Ishikawa (cell line): ENCODE results near the gene SRC.

Source experiments
- CEBPB ChIP-seq: IDR thresholded peaks from 2 replicates; pipeline ENCODE4 v1.6.1; 2012
- CREB1 ChIP-seq: IDR thresholded peaks from 2 replicates; pipeline ENCODE4 v1.6.1; 2012; ENCODE audit warnings: low read depth
- EGR1 ChIP-seq: IDR thresholded peaks from 2 replicates; pipeline ENCODE4 v1.6.1; 2012
- EP300 ChIP-seq: IDR thresholded peaks from 2 replicates; pipeline ENCODE4 v1.6.1; 2012; ENCODE audit warnings: borderline replicate concordance
- FOXM1 ChIP-seq: IDR thresholded peaks from 2 replicates; pipeline ENCODE4 v1.6.1; 2012; ENCODE audit warnings: low read depth, borderline replicate concordance
- MAX ChIP-seq: IDR thresholded peaks from 2 replicates; pipeline ENCODE4 v1.6.1; 2012
- NFIC ChIP-seq: IDR thresholded peaks from 2 replicates; pipeline ENCODE4 v1.6.1; 2012
- RAD21 ChIP-seq: IDR thresholded peaks from 2 replicates; pipeline ENCODE4 v1.6.1; 2012; ENCODE audit warnings: low read depth
- REST ChIP-seq: IDR thresholded peaks from 2 replicates; pipeline ENCODE4 v1.6.1; 2012; ENCODE audit warnings: low read depth, mild to moderate bottlenecking
- TAF1 ChIP-seq: IDR thresholded peaks from 2 replicates; pipeline ENCODE4 v1.6.1; 2012; ENCODE audit warnings: low read depth, mild to moderate bottlenecking
- TCF12 ChIP-seq: IDR thresholded peaks from 2 replicates; pipeline ENCODE4 v1.6.1; 2012; ENCODE audit warnings: low read depth
- TEAD4 ChIP-seq: IDR thresholded peaks from 2 replicates; pipeline ENCODE4 v1.6.1; 2012
- USF1 ChIP-seq: IDR thresholded peaks from 2 replicates; pipeline ENCODE4 v1.6.1; 2012
- YY1 ChIP-seq: IDR thresholded peaks from 2 replicates; pipeline ENCODE4 v1.6.1; 2012; ENCODE audit warnings: low read depth
- ZBTB7A ChIP-seq: IDR thresholded peaks from 2 replicates; pipeline ENCODE4 v1.6.1; 2012; ENCODE audit warnings: low read depth

The SRC gene

GRCh38 chr20:37340998-37341397 lies 4.9 kb upstream of the SRC start:
- TF ChIP-seq ZBTB7A (no peak), REST (no peak), NFIC (no peak), MAX (no peak), CEBPB (no peak), CREB1 (no peak), EP300 (no peak), TCF12 (no peak), EGR1 (no peak)

GRCh38 chr20:37341632-37342031 lies 4.3 kb upstream of the SRC start:
- no peak for TF ChIP-seq MAX
- TF ChIP-seq USF1, result no peak
- TF ChIP-seq FOXM1, result no peak
- TF ChIP-seq RAD21, result no peak
- no peak for TF ChIP-seq YY1

- TF ChIP-seq TEAD4 (no peak), REST (no peak), CEBPB (no peak), EP300 (no peak), RAD21 (no peak), ZBTB7A (no peak), YY1 (no peak), CREB1 (no peak), TAF1 (no peak), EGR1 (no peak), TCF12 (no peak), NFIC (no peak), USF1 (no peak), MAX (no peak), FOXM1 (no peak)
Observed at GRCh38 chr20:37342231-37343177, 3.4 kb upstream of the SRC start.

GRCh38 chr20:37343212-37343993 lies 2.5 kb upstream of the SRC start:
- TF ChIP-seq MAX (peak; percentile 62), USF1 (no peak)

GRCh38 chr20:37343994-37344355 lies 2.0 kb upstream of the SRC start:
- TF ChIP-seq USF1, result no peak
- TF ChIP-seq TEAD4, result no peak
- TF ChIP-seq REST, result no peak
- no peak for TF ChIP-seq NFIC
- no peak for TF ChIP-seq MAX
- no peak for TF ChIP-seq TCF12
- no peak for TF ChIP-seq EP300
- TF ChIP-seq EGR1, result no peak
- no peak for TF ChIP-seq CEBPB
- no peak for TF ChIP-seq TAF1
- no peak for TF ChIP-seq CREB1
- no peak for TF ChIP-seq YY1
- no peak for TF ChIP-seq FOXM1
- no peak for TF ChIP-seq ZBTB7A
- no peak for TF ChIP-seq RAD21
